Measurements from ENCODE around the gene BAZ2B.
"Not testable (repeated sequence)": the region's sequence is repeated elsewhere in the genome, so short reads cannot be mapped to it uniquely, and the experiment has no call there.

The BAZ2B gene

DNA sequence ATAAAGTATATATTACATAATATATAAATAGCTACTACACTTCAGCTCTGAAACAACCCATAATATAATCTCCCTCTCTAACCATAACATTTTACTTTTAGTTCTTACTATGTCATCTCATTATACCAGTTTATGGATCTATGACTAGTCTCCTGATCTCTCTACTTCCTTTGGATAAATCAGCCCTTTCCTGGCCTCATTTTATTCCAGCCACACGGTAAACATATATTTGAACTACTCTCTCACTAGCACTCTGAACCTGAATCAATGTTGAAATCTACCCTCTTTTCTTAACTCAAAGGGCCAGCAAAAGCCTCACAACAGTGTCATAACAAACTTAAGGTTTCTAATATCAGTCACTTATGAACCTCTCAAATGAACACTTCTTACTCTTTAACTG is 62.6 kb downstream of the BAZ2B start:
- Histone ChIP-seq H3K9ac (ENCODE audit: low read depth, low read length) (no peak overlapping the region), H3K4me1 (ENCODE audit: control insufficient read depth, insufficient read depth, low read length) (peaks cover 4% of the 10 kb centered on the region), H3K36me3 (ENCODE audit: control insufficient read depth, insufficient read depth, low read length) (0 out of 2 replicates have a peak, but pooled peaks cover 3% of the 10 kb centered on the region), H3K27me3 (ENCODE audit: control insufficient read depth, insufficient read depth, low read length) (no peaks in the 10 kb centered on the region), H3K27ac (ENCODE audit: low read depth, low read length) (no peak overlapping the region), H3K4me3 (ENCODE audit: low read depth, low read length) (no peak overlapping the region), H3K9me3 (ENCODE audit: control insufficient read depth, insufficient read depth, low read length) (no peaks in the 10 kb centered on the region)

DNA sequence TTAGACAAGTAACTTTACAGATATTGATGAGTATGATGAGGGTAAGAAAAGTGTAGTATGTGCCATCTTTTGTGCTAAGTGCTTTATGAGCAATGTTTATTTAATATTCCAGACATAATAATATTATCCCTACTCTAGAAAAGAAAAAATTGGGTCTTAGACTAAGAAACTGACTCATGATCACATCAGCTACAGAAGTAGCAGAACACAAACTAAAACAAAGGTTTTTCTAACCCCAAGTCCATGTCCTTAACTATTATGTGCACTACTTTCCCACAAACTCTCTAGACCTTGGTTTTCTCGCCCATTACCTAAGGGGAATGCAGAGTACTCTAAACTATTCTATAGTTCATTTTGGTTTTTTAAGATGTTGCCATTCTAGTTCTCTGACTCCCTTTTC is 64.5 kb downstream of the BAZ2B start:
- Histone ChIP-seq H3K36me3 (ENCODE audit: control insufficient read depth, insufficient read depth, low read length) (peaks cover 3% of the 10 kb centered on the region; the same call in 1 of the 2 replicates), H3K27ac (ENCODE audit: low read depth, low read length) (no peak overlapping the region), H3K9ac (ENCODE audit: low read depth, low read length) (no peak overlapping the region), H3K27me3 (ENCODE audit: control insufficient read depth, insufficient read depth, low read length) (no peaks in the 10 kb centered on the region), H3K4me3 (ENCODE audit: low read depth, low read length) (no peak overlapping the region), H3K4me1 (ENCODE audit: control insufficient read depth, insufficient read depth, low read length) (peaks cover 10% of the 10 kb centered on the region; the same call in 1 of the 2 replicates), H3K9me3 (ENCODE audit: control insufficient read depth, insufficient read depth, low read length) (no peaks in the 10 kb centered on the region)

DNA sequence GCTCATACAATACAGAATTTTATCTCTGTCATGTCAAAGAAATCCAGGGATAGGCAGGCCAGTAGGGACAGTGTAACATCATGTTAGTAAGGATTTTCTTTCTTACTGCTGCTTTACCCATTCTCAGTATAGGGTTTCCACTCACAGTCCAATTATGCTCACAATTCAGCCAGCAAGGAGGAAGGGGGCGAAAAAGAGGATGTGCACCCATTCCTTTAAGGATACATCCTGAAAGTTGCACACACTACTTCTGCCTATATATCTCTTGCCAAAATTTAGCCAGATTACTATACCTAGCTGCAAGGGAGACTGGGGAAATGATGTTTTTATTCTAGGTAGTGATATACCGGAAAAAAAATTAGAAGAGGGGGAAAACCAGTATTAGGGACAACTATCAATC is 66.1 kb downstream of the BAZ2B start:
- H3K27me3 ChIP-seq (ENCODE audit: control insufficient read depth, insufficient read depth, low read length), result no peaks in the 10 kb centered on the region
- H3K4me1 ChIP-seq (ENCODE audit: control insufficient read depth, insufficient read depth, low read length), result peaks cover 14% of the 10 kb centered on the region; the same call in 1 of the 2 replicates
- H3K36me3 ChIP-seq (ENCODE audit: control insufficient read depth, insufficient read depth, low read length), result peaks cover 3% of the 10 kb centered on the region; the same call in 1 of the 2 replicates
- H3K9me3 ChIP-seq (ENCODE audit: control insufficient read depth, insufficient read depth, low read length), result no peaks in the 10 kb centered on the region
- H3K4me3 ChIP-seq (ENCODE audit: low read depth, low read length), result no peak overlapping the region
- H3K9ac ChIP-seq (ENCODE audit: low read depth, low read length), result no peak overlapping the region
- no peak overlapping the region for H3K27ac ChIP-seq (ENCODE audit: low read depth, low read length)

DNA sequence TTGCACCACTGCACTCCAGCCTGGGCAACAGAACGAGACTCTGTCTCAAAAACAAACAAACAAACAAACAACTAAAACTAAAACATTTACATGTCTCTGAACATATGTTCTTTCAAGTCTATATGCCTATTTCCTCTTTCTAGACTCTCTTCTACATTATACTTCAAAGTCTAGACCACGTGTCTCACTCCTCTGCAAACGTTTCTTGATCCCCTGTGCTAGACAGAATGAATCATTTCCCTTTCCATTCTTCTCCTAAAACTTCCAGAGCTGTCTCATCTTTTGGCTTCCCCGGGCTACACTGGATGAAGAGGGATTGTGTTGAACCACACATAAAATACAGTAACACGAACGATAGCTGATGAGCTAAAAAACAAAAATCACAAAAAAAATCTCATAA is 67.1 kb downstream of the BAZ2B start:
- H3K9me3 ChIP-seq (ENCODE audit: control insufficient read depth, insufficient read depth, low read length), result no peaks in the 10 kb centered on the region

DNA sequence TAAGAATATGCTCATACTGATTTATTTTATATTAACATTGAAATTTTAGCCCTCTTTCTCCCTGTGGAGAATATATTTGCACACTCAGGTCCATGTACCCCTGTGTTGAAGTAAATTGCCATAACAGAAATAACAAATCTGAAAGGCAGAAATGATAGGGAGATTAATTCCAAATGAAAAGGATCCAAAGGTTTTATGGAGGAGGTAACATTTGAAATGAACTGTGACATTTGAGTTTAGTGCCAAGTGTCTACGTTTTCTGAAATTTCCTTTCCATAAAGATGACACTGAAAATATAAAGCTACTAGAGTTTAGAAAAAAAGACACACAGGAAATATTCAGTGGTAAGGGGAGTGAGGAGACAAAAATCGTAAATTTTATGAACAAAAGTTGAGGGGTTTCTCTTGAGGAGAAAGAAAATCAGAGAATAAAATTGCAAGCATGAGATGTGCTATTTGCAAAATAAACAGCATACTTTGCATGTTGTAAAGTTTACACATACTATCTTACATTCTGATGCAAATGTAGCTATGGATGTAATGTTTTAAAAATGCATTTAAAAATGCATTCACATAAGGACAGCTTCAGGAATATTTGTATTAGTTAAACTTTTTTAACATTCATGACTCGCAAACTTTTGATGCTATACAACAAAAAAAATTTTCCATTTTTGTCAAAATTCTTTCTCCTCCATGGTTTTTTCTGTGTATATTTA is 69.5 kb downstream of the BAZ2B start:
- Histone ChIP-seq H3K9ac (ENCODE audit: low read depth, low read length) (no peak overlapping the region), H3K27ac (ENCODE audit: low read depth, low read length) (no peak overlapping the region), H3K4me1 (ENCODE audit: control insufficient read depth, insufficient read depth, low read length) (peaks cover 20% of the 10 kb centered on the region; the same call in 1 of the 2 replicates), H3K4me3 (ENCODE audit: low read depth, low read length) (no peak overlapping the region), H3K36me3 (ENCODE audit: control insufficient read depth, insufficient read depth, low read length) (peaks cover 5% of the 10 kb centered on the region), H3K9me3 (ENCODE audit: control insufficient read depth, insufficient read depth, low read length) (no peaks in the 10 kb centered on the region), H3K27me3 (ENCODE audit: control insufficient read depth, insufficient read depth, low read length) (no peaks in the 10 kb centered on the region)

More for the DNA sequence above, 67.1 kb downstream of the BAZ2B start:
- peaks cover 20% of the 10 kb centered on the region; the same call in 1 of the 2 replicates for H3K4me1 ChIP-seq (ENCODE audit: control insufficient read depth, insufficient read depth, low read length)
- no peak overlapping the region for H3K4me3 ChIP-seq (ENCODE audit: low read depth, low read length)
- no peak overlapping the region for H3K9ac ChIP-seq (ENCODE audit: low read depth, low read length)
- peaks cover 3% of the 10 kb centered on the region; the same call in 1 of the 2 replicates for H3K36me3 ChIP-seq (ENCODE audit: control insufficient read depth, insufficient read depth, low read length)
- no peak overlapping the region for H3K27ac ChIP-seq (ENCODE audit: low read depth, low read length)
- no peaks in the 10 kb centered on the region for H3K27me3 ChIP-seq (ENCODE audit: control insufficient read depth, insufficient read depth, low read length)

DNA sequence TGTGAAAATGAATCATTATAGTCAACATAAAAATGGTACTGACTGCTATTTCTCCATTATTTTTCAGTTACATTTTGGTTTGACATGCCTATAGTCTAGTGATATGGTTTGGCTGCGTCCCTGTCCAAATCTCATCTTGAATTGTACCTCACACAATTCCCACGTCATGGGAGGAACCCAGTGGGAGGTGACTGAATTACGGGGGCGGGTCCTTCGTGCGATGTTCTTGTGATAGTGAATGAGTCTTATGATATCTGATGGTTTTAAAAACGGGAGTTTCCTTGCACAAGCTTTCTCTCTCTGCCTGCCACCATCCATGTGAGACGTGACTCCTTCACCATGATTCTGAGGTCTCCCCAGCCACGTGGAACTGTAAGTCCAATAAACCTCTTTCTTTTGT is 70.3 kb downstream of the BAZ2B start:
- H3K9me3 ChIP-seq (ENCODE audit: control insufficient read depth, insufficient read depth, low read length), result no peaks in the 10 kb centered on the region
- peaks cover 20% of the 10 kb centered on the region; the same call in 1 of the 2 replicates for H3K4me1 ChIP-seq (ENCODE audit: control insufficient read depth, insufficient read depth, low read length)
- H3K4me3 ChIP-seq (ENCODE audit: low read depth, low read length), result no peak overlapping the region
- H3K27me3 ChIP-seq (ENCODE audit: control insufficient read depth, insufficient read depth, low read length), result no peaks in the 10 kb centered on the region
- H3K9ac ChIP-seq (ENCODE audit: low read depth, low read length), result no peak overlapping the region
- H3K36me3 ChIP-seq (ENCODE audit: control insufficient read depth, insufficient read depth, low read length), result peaks cover 6% of the 10 kb centered on the region
- H3K27ac ChIP-seq (ENCODE audit: low read depth, low read length), result no peak overlapping the region

DNA sequence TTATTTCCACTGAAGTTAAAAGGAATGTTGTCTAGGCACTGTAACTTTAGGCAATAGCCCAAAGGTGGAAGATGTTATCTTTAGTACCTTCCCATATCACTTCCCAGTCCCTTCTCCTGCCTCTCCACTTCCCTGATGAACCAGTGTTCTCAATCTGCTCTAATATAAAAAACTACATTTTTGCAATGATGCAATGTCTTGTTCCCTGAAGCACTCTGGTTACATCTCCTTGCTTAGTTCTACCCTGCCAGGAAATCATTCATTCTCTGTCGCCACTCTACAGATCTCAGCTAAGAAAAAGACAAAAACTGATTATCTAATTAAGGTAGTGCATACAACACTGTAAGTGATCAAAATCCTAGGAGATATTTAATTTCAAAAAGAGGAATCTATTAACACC is 71.3 kb downstream of the BAZ2B start:
- no peaks in the 10 kb centered on the region for H3K9me3 ChIP-seq (ENCODE audit: control insufficient read depth, insufficient read depth, low read length)
- peaks cover 20% of the 10 kb centered on the region; the same call in 1 of the 2 replicates for H3K4me1 ChIP-seq (ENCODE audit: control insufficient read depth, insufficient read depth, low read length)
- no peak overlapping the region for H3K4me3 ChIP-seq (ENCODE audit: low read depth, low read length)
- H3K27ac ChIP-seq (ENCODE audit: low read depth, low read length), result no peak overlapping the region
- H3K27me3 ChIP-seq (ENCODE audit: control insufficient read depth, insufficient read depth, low read length), result no peaks in the 10 kb centered on the region
- peaks cover 8% of the 10 kb centered on the region for H3K36me3 ChIP-seq (ENCODE audit: control insufficient read depth, insufficient read depth, low read length)
- H3K9ac ChIP-seq (ENCODE audit: low read depth, low read length), result no peak overlapping the region

DNA sequence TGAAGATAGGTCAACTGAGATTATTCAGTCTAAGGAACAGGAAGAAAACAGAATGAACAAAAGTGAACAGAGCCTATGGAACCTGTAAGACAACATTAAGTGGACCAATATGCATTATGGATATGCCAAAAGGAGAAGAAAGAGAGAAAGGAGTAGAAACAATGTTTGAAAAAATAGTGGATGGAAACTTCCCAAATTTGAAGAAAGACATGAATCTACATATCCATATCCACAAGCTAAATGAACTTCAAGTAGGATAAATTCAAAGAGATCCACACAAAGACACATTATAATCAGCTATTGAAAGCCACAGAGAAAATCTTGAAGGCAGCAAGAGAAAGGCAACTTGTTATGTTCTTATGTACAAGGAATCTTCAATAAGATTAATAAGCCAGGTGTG is 74.2 kb downstream of the BAZ2B start:
- H3K27me3 ChIP-seq (ENCODE audit: control insufficient read depth, insufficient read depth, low read length), result no peaks in the 10 kb centered on the region
- no peak overlapping the region for H3K4me3 ChIP-seq (ENCODE audit: low read depth, low read length)
- no peaks in the 10 kb centered on the region for H3K9me3 ChIP-seq (ENCODE audit: control insufficient read depth, insufficient read depth, low read length)
- H3K9ac ChIP-seq (ENCODE audit: low read depth, low read length), result no peak overlapping the region
- H3K4me1 ChIP-seq (ENCODE audit: control insufficient read depth, insufficient read depth, low read length), result peaks cover 13% of the 10 kb centered on the region; the same call in 1 of the 2 replicates
- no peak overlapping the region for H3K27ac ChIP-seq (ENCODE audit: low read depth, low read length)
- peaks cover 8% of the 10 kb centered on the region for H3K36me3 ChIP-seq (ENCODE audit: control insufficient read depth, insufficient read depth, low read length)

DNA sequence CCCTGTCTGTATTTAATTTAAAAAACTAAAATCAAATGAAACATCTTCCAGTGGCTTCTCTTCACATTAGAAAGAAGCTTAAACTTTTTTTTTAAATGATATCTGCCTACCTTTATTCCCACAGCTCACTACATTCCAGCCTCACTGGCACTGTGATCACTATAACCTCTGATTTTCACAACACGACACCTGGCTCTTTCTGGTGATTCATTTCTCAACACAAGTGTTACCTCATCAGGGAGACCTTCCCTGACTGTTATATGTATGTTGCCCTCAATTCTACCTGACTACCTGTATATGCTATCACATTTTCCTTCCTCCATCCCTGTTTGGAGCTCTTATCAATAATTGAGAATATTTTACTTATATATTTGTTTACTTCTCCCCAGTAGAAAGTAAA is 76.6 kb downstream of the BAZ2B start:
- peaks cover 8% of the 10 kb centered on the region for H3K36me3 ChIP-seq (ENCODE audit: control insufficient read depth, insufficient read depth, low read length)
- H3K27ac ChIP-seq (ENCODE audit: low read depth, low read length), result no peak overlapping the region

DNA sequence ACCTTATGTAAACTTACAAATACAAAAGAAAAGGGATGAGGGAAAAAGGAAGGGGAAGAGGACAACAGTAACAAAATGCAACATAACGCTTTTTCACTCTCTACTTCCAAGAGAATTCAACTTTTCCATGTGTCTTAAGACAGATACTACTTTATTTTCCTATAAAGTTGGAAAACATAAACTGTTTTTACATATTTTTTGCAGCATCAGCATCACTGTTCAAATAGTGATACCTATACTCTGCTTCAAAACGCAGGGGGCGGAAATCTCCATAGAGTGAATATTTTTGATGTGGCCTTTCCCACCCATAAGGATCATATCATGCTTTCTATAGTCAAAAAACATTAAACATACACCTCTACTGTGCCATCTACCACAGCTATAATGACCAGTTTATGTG is 77.5 kb downstream of the BAZ2B start:
- Histone ChIP-seq H3K36me3 (ENCODE audit: control insufficient read depth, insufficient read depth, low read length) (peaks cover 8% of the 10 kb centered on the region), H3K4me1 (ENCODE audit: control insufficient read depth, insufficient read depth, low read length) (no peaks in the 10 kb centered on the region), H3K4me3 (ENCODE audit: low read depth, low read length) (no peak overlapping the region)

More for the DNA sequence above, 76.6 kb downstream of the BAZ2B start:
- Histone ChIP-seq H3K27me3 (ENCODE audit: control insufficient read depth, insufficient read depth, low read length) (no peaks in the 10 kb centered on the region), H3K4me1 (ENCODE audit: control insufficient read depth, insufficient read depth, low read length) (peaks cover 1% of the 10 kb centered on the region; the same call in 1 of the 2 replicates), H3K9me3 (ENCODE audit: control insufficient read depth, insufficient read depth, low read length) (no peaks in the 10 kb centered on the region), H3K9ac (ENCODE audit: low read depth, low read length) (no peak overlapping the region), H3K4me3 (ENCODE audit: low read depth, low read length) (no peak overlapping the region)

DNA sequence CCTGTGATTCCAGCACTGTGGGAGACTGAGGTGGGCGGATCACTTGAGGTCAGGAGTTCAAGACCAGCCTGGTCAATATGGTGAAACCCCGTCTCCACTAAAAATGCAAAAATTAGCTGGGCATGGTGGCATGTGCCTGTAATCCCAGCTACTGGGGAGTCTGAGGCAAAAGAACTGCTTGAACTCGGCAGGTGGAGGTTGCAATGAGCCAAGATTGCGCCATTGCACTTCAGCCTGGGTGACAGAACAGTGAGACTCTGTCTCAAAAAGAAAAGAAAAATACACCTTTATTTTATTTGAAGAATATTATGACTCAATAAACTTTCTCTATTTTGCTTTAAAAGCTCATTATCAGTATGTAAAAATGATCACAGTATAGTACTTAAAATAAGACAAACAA is 81.1 kb downstream of the BAZ2B start:
- H3K4me3 ChIP-seq (ENCODE audit: low read depth, low read length); H3K27ac ChIP-seq (ENCODE audit: low read depth, low read length); H3K9me3 ChIP-seq (ENCODE audit: control insufficient read depth, insufficient read depth, low read length); H3K9ac ChIP-seq (ENCODE audit: low read depth, low read length); H3K36me3 ChIP-seq (ENCODE audit: control insufficient read depth, insufficient read depth, low read length); H3K27me3 ChIP-seq (ENCODE audit: control insufficient read depth, insufficient read depth, low read length); H3K4me1 ChIP-seq (ENCODE audit: control insufficient read depth, insufficient read depth, low read length): not testable (repeated sequence)

More for the DNA sequence above, 77.5 kb downstream of the BAZ2B start:
- Histone ChIP-seq H3K9ac (ENCODE audit: low read depth, low read length) (no peak overlapping the region), H3K27ac (ENCODE audit: low read depth, low read length) (no peak overlapping the region), H3K9me3 (ENCODE audit: control insufficient read depth, insufficient read depth, low read length) (no peaks in the 10 kb centered on the region), H3K27me3 (ENCODE audit: control insufficient read depth, insufficient read depth, low read length) (no peaks in the 10 kb centered on the region)
